ENCODE results near the gene TUSC2.

Gene TUSC2, protein sequence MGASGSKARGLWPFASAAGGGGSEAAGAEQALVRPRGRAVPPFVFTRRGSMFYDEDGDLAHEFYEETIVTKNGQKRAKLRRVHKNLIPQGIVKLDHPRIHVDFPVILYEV

DNA sequence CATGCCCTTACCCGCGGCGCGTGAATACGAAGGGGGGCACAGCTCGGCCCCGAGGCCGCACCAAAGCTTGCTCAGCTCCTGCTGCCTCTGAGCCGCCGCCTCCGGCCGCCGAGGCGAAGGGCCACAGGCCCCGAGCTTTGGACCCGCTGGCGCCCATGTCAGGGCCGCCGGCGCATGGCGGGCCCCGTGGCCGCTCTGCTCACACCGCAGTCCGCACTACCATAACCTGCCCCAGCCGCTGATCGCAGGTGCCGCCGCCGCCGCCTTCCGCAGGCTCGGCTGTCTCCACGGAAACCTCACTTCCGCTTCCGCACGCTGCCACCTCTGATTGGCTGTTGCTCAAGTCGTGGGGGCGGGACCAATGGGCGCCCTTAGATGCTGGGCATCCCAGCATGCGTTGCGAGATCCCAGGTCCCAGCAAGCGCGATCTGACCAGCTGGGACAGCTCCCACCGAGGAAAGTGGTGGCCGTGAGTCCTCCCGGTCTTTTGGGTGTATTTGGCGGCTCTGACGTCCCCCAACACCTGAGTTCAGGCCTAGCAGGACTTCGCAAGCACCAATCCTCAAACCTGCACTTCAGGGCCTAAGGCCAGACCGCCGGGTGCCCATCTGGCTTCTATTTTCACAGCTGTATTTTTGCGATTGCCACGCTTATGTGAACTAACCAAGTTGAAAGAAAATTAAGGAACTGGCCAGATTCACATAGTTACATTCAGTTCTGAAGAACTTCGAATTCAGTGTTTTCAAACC lies at the start of gene TUSC2:
TSS of gene TUSC2 (minus strand) at position 281 of the 749 bp plus-strand sequence. CDS start at position 157, 124 bp downstream.
- DNase-seq (ENCODE audit: low read depth): peak; percentile 90

DNA sequence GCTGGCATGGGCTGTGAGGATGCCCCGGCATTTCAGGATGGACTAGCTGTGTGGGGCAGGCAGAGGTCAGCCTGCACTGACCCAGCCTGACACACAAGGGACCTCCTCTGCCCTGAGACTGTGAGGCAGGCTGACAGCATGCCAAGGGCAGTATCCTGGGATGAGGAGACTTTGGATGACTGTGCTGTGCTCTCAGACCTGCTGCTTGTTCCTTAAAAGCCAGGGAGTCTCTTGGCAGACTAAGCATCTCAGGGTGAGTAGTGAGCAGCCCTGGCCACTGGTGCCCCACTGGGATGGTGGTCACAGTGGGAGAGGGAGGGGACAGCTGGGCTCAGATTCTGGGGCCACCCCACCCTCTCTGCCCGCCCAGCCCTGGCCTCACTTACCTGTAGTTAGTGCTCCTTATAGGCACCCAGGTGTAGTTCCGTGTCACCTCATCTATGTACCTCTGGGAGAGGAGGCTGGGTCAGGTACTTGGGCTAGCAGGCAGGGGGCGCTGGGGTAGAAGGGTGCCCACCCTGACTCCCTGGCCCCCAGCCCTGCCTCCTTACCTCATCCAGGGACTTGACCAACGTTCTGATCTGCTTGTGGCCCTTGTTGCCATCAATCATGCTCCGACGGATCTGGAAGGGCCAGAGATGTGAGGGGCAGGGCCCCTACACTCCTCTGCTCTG lies 47.4 kb upstream of the TUSC2 start:
- no peak for DNase-seq (ENCODE audit: low read depth)

DNA sequence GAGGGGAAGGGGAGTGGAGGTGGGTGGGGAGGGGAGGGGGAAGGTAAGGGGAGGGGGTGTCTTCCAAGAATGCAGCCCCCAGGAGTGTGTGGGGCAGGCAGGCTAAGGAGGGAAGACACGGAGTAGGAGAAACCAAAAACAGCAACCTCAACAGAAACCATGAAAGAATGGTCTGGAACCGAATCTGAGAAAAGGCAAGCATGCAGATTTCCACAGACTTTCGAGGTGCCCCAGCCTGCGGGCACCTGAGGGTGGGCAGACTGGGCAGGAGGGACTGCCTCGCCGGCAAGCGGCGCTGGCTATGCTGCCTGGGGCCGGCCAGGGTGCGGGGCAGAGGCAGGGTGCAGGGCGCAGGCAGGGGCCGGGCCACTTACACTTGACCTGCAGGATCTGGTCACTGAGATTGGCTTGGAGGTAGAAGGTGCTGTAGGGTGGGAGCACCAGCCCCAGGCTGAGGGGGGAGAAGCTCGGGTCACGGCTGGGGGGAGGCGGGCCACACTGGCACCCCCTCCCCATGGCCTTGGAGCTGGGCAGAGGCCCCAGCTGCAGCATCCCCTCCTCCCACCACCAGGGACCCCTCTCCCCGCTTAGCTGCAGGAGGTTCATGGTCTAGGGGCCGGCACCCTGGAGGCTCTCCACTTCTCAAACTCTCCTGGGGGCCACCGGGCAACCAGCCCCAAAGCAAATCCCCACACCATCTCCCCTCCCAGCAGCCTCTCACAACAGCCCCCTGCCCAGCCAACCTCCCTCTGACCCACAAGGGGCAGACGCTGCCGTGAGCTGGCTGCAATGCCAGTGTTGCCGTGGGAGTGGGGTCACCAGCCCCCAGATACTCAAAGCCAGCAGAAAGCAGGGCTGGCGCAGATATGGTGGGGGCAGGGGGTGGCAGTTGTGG lies 46.6 kb upstream of the TUSC2 start:
- DNase-seq (ENCODE audit: low read depth): no peak

DNA sequence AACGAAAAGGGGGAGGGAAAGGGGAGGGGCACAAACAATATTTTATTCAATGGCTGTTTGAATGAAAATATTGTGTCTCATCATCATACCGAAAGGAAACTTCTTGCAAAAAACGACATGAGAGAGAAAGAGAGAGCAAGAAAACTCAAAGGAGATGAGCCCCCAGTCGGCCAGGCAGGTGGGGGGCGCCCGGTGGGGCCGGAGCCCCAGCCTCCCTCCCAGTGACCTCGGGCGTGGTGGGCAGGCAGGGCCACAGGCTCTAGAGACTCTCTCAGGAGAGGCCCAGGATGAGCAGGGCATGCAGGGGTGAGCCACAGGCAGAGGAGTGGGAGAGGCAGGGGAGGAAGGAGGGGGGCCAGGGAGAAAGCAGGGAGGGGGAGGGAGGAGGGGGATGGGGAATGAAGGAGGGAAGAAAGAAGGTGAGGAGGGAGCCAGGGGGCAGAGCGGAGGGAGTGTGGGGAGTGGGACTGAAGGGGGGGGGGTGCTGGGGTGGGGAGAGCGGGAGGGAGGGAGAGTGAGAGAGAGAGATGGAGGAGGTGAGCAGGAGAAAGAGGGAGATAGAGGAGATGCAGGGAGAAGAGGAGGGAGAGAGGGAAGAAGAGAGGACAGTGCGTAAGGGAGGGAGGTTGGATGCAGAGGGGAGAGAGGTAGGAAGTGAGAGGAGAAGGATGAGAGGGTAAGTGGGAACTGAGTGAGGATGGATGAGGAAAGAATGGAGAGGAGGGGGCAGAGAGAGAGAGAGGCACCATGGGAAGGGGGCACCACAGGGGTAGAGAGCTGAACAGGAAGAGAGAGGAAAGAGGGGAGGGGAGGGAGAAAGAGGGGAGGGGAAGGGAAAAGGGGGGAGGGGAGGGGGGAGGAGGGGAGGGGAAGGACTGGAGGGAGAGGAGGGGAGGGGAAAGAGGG lies 45.4 kb upstream of the TUSC2 start:
- DNase-seq (ENCODE audit: low read depth): no peak

DNA sequence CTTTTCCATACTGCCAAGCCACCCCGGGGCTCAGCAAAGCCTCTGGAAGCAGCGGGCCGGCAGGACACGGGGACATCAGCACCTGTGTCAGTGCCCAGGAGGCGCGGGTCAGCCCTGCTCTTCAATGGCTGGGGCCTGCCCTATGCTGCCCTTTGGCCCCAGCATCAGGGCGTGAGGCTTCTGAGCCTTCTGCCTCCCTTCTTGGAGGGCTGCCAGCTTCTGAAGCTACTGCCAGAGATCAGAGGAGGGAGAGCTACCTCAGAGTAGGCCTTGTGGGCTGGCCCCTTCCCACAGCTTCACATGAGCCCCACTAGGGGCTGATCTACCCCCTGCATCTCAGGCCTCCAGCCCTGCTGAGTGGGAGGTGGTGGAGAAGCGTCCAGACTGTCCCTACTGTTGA lies 44.3 kb upstream of the TUSC2 start:
- no peak for DNase-seq (ENCODE audit: low read depth)

DNA sequence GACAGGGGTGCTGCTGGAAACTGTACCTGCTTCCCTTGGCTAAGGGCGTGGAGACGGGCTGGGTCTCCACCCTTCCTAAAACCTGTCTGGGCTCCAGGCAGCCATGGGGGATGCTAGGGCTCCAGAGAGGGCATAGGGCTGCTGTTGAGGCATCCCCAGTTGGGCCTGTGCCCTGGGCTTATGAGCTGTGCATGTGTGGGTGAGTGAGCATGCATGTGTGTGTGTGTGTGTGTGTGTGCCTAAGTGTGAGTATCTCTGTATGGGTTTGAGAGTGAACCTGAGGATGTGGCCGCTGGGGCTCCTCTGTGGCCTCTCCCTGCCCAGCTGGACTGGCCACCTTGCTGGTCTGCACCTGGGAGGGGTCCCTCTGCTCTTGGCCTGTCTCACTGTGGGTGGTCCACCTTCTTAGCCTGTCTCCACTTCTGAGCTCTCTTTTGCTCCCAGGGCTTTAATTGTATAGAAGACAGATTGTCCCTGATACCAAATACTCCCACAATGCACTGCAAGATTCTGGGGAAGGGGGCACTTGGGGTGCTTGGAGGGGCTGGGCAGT lies 43.2 kb upstream of the TUSC2 start:
- no peak for DNase-seq (ENCODE audit: low read depth)

DNA sequence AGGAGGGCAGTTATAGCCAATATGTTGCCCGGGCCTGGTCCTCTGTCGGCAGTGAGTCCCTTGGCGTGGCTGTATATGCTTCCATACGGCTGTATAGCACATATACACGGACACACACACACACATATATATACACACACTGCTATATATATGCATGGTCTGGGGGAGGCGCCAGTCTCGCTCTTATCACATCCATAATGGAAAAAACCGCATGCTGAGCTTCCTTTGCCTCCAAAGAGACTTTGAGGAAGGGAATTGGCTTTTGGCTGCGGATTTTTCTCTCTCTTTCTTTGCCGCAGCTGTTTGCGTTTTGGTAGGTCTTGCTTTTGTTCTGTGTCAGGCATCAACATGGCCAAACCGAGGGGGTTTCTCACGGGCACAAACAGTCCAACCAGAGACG lies 42.6 kb upstream of the TUSC2 start:
- no peak for DNase-seq (ENCODE audit: low read depth)

DNA sequence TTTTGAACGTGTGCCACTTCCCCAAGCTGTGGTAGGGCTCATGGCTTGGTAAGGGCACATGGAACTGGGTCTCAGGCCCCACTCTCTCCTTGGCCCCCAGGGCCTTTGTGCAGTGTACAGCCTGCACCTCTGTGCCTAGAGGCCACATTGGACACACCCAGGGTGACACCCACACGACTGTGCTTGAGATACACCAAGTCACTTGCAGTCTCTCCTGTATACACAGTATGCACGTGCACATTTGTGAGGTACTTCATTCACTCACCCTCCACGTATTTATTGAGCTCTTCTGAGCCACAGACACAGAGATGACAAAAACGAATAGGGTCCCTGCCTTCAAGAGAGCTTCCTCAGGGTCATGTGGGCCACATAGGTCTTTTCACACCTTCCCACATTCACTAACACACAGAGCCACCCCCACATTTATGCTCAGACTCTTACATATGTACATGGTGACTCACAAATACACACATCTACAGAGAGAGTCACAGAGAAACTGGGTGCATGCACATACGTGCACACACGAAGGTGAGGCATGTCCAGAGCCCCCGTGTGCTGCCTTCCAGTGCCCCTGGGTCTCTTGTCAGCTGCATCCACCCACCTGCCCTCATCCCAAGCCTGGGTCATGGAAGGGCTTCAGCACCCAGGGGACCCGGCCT lies 41.1 kb upstream of the TUSC2 start:
- DNase-seq (ENCODE audit: low read depth): no peak

DNA sequence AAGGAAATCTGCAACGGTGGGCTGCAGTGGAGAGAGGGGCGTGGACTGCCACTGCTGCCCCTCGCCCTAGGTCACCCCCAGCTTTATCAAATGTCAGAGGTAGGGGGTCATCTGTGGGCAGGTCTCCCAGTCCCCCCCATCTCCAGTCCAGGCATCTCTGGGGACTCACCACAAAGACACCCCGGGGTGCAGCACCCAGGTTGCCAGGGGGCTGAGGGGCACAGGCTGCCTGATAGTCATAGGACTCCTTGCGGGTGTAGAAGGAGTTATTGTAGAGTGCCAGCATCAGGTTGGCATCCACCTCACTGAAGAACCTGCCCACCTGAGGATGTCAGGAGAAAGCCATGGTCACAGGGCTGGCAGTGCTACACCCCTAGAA lies 37.8 kb upstream of the TUSC2 start:
- DNase-seq (ENCODE audit: low read depth): no peak

DNA sequence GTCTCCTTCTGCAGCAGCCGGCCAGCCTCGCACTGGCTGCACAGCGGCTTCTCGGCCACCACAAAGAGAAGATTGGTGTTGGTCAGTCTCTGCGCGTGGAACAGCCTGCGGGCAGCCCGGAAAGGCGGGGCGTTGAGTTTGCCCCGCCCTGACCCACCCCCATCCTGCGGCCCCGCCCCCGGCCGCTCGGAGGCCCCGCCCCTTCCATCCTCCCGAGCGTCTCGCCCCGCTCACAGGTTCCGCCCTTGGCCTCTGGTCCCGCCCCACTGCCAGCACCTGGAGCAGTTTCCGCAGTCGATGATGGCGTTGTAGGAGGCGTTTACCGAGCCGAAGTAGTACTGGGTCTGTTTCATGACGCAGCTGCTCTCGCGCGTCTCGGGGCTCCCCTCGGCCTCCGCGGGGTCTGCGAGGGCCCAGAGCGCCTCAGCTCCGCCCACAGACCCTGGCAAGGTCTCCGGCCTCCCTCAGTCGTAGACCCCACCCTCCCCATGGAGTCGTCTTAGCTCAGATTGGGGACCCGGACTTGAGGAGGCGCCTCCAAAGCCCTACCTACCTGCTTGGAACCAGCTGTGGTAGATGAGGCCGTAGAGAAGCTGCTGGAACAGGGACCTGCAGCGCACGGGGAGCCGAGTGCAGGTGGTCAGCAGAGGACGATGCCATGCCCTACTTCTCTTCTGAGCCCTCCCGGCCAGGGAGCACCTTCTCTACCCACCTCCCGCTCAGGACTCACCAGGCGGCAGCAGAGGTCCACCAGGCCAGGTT lies 37.2 kb upstream of the TUSC2 start:
- DNase-seq (ENCODE audit: low read depth): peak; percentile 88

DNA sequence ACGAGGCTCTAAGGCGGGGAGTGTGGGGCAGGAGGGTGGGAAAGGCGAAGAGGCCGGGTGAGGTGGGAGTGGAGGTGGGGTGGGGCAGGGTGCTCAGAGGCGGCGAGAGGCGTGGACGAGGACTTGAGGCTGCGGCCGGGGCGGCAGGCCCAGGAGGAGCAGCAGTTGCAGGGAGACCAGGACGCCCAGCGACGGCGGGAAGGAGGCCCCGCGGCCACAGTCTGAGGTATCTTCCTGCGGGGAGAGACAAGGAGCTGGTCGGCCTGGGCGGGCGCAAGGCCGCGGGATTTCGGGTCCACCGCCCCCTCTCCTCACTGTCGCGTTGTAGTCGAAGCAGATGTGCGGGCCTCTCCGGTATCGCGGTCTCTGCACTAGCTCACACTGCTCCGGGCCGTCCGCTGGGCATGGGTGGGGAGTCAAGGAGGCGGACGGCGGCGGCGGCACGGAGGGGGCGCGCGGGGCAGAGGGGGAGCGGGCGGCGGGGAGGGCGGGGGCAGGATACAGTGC lies 36.6 kb upstream of the TUSC2 start:
- no peak for DNase-seq (ENCODE audit: low read depth)

DNA sequence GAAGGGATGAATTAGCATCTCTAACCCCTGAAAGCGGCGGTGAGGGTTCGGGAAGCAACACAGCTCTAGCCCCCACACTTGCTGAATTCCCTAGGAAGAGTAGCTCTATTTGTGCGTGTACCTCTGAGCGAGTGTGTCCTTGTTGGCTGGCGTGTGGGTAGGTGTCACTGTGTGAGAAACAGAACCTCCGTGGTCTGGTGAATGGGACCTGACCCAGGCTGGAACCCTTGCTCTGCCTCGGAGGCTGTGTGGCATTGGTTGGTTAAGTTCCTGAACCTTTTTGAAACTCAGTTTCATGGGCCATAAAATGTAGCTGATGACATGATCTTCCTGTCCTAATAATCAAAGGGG lies 31.7 kb upstream of the TUSC2 start:
- DNase-seq (ENCODE audit: low read depth): no peak

DNA sequence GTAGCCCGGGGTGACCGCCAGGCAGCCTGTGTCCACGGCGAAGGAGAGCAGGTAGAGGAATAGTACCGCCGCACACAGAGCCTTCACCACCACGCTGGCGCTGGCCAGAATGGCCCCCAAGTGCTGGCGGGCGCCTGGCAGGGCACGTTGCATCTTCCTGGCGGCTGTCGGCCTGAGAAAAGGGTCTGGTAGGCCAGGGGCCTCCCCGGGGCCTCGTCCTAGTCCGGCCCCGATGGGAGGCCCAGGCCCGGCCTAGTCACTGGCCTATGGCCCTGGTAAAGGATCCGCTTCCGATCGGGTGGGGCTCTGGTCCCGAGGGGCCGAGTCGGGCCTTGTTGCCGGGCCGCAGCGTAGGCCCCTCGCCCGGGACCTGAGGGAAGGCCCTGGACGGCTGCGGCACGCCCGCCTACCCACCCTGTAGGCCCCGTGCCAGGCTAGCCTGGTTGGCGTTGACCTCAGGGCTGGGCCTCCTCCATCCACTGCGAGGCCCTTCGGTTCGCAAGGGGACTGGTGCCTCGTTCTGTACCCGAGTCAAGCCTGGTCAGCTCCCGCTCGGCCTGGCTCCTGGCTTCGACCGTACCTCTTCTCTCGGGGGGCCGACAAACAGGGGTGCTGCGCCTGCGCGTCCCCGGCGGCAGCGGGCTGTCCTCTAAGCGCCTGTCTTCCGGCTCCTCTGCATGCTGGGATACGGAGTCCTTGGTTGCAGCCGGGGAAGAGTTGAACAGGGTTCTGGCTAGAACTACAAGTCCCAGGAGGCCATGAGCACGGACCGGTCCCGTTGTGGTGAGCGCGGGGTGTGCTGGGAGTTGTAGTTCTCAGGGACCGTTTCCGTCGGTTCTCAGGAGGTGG lies 31.1 kb upstream of the TUSC2 start, which contains the start of gene TMEM115:
TSS of gene TMEM115 (minus strand) at position 611 of the 849 bp plus-strand sequence. CDS start at position 153, 458 bp downstream.
- DNase-seq (ENCODE audit: low read depth): peak; percentile 91

DNA sequence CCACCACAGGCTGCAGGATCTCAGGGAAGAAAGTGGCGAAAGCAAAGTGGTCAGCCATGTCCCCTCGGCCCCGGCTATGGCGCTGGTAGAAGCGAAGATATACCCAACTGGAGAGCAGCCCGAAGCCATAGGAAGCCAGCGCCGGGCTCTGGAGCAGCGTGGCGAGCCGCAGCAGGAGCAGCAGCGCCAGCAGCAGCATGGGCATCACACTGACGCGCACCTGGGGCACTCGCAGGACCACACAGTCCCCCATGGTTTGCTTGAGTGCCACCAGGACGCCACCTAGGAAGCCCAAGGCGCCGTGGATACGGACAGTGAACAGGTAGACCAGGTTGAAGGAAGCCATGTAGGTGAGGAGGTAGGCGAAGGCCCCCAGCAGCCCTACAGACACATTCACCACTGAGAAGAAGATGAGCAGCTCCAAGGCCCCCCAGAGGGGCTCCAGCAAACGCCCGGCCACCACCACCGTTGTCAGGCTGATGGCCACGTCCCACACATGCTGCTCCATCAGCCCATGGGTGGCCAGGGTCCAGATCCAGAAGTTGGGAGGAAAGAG lies 30.4 kb upstream of the TUSC2 start:
- DNase-seq (ENCODE audit: low read depth): no peak

DNA sequence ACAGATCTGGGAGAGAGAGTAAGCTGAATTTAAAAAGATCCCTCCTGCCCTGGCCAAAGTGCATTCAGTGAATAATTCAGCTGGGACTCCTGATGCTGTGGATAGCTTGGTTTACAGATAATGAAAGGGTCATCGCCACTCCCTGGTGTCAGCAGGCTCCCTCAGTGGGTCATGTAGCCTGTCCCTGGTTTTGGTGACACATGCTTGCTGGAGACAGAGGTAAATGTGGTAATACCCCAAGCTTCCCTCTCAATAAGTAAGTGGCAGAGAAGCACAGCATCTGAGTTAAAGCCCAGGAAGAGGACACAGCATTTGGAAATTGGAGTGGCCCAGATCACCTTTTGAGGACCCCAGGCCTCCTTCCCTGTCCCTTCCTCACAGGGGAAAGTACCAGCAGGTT lies 29.5 kb upstream of the TUSC2 start:
- no peak for DNase-seq (ENCODE audit: low read depth)

DNA sequence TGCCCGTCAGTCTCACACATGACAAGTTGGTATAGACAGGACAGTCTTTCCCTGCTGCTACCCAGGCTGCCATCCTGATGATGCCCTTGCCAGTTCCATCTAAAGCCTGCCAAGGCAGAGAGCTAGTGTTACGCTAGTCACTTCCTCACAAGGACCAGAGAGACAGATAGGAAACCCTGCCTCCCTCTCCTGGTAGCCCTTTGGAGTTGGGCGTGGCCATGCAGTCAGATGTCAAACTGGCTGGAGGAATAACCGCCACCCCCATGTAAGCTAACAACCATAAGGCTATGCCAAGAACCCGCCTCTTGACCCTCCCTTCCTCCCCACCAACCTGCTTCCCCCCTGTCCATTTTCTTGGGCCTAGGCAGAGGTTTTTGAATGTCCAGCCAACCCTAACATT lies 28.5 kb upstream of the TUSC2 start:
- no peak for DNase-seq (ENCODE audit: low read depth)

DNA sequence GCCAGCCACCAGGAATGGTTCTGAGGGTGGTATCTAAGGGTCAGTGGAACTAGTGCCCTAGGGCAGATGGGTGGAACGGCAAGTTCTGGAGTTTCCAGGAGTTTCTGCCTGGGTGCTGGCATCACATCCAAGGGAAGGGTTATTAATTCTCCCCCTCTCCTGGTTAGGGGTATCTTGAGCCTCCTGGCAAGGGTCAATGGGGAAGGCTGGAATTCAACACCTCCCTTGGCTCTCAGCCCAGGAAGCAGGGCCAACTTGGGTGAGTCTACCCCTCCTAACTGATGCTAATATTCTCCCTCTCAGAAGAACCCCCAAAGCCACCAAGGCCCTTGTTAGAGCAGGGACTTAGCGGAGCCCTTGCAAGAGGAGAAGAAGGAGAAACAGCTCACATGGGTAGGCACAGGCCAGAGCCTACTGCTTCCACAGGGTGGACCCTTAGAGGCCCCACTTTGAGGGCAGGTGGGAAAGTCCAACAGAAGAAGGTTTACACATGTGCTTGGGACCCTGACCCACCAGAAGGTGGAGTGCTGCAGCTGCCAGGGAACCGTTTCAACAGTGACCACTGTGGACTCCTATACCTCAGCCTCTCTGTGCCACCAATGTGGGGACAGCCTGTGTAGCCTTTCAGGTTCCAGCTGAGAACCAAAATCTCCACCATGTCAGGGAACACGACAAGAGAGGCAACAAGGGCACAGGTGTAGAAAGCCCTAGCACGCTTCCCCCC lies 28.0 kb upstream of the TUSC2 start:
- DNase-seq (ENCODE audit: low read depth): no peak

DNA sequence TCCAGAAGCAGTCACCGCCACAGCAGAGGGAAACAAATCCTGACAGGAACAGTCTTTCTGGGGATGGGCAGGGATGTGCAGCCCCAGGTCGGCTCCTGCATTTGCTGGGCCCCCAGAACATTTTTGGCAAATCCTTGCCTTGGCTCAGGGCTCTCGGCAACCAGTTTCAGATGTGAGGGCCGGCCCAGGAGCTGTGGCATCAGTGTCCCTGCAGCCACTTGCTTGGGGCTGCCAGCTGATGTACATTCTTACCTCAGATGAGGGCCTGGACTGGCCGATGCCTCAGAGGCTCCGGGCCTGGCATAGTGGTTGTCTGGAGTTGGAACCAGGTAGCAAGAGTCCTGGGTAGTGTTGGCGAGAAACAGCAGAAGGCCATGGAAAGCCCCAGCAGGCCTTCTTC lies 26.8 kb upstream of the TUSC2 start:
- DNase-seq (ENCODE audit: low read depth): no peak
